Stimulated activated CD8-positive, alpha-beta memory T cell treated with anti-CD3 and anti-CD28 coated beads, Interleukin-15, amount 100 ng/mL, for 1 hour (primary cell): ENCODE results near the gene NAA11.
"Not testable (repeated sequence)": the region's sequence is repeated elsewhere in the genome, so short reads cannot be mapped to it uniquely, and the experiment has no call there.

Experiments
- DNase-seq: peaks from one replicate; pipeline ENCODE4 v3.0.0-alpha.2; 2020; ENCODE audit warnings: low read depth

The NAA11 gene

DNA sequence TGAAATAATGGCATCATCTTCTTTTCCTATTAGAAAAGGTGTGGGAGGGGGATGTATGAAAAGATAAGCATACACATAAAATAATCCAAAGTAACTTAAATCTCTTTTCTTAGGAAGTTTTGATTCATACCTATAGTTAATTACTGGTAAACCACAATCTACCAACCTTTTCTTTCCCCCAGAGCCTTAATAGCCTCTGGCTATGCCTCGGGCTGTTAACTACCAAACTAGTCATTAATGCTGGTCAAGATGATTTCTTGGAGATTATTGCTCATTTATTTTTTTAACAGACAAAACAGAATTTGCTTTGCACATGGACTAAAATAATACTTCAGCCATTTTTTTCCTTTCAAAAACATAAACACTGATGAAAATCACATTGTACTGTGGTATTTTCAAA is 16.9 kb downstream of the NAA11 start:
- DNase-seq: no peak

DNA sequence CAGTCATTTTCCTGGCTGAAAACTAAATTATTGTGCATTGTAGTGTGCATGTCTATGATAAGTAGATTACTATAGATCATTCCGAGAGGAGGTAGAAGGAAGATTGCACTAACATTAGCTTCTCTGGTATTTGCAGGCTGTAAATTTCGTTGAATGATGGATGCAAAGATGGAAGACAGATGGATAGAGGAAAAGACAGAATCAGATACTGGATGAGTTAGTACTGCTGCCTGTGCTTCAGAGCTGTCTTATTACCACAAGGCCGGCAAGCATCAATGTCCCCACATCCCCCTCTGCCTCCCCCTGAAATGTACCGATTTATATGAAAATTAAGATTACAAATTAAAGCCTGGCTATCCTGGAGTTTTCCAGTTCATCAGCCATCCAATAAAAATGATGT is 17.7 kb downstream of the NAA11 start:
- no peak for DNase-seq

DNA sequence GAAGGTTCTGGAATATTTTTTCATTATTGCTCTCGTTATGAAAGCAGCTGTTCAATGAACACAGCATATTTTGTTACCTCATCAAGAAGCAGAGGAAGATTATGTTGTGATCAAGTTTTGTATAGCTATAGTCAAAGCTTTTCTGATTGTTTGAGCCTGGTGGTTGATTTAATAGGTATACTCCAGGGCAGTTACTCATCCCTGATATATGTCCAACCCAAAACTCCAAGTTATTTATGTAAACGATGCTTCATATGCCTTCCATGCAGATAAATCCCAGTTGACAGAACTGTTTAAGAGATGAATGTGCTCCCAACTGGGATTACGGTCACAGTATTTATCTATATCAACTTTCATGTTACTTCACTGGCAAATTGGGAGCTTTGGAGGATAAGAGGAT is 19.1 kb downstream of the NAA11 start:
- DNase-seq: no peak

DNA sequence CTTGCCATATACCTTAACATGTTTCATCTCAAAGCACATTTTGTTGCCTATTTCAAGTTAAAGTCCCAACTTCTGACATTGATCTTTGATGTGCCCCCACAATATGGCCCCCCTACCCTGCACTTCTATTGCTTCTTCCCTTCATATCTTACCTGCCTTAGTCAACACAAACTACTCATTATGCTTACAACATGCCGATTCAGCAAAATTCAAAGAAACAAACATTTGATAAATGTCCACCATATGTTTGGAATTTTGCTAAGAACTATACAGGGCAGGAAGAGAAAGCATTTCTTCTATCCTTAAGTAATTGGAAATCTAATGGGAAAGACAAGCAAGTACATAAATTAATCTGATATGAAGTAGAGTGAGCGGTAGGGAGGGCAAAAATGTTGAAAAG is 25.6 kb downstream of the NAA11 start:
- no peak for DNase-seq

DNA sequence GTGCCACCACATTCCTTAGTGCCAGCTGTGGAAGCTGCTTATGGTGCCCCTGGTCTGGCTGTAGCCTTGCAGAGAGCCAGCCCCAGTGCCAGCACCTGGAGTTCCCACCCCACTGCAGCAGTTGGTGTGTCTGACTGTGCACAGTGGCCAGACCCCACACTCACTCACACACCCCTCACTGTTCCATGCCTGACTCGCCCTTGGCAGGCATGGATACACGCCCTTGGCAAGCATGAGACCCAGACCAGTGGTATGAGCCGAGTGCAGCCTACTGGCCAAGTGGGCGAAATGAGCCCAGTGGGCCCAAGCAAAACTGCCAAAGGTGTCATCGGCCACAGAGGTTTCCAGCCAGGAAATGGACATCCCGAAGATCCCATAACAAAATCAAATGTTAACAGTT is 27.4 kb downstream of the NAA11 start:
- no peak for DNase-seq

DNA sequence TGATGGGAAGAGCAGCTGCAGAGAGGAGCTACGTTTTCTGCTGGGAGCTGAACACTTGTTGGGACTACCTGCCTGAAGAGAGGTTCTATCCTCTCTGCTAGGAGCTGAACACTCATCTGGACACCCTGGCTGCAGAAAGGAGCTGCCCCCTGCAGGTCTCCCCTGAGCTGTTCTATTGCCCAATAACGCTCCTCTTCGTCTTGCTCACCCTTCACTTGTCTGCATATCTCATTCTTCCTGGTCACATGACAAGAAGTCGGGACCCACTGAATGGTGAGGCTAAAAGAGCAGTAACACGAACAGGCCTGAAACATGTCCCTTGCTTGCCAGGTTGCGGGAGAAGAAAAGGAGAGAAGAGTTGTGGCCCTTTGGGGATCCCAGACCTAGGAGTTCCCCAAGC is 27.8 kb downstream of the NAA11 start:
- no peak for DNase-seq

DNA sequence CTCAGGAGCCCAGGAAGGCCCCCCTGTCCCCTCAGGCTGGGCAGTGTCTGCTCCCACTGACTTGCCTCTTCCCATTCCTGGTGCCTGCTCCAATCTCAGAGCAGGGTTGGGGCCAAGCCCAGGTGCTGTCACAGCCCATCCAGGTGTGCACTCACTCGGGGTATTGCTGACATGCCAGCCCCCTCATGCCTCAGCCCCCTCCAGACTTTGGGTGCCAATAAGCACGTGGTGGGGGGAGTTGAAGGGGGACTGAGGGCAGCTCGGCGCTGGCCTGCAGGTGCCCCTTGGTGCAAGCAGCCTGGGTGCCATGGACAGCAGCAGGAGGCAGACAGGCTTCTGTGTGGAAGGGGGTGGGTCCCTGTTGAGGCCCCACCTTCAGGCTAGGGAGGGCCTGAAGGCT is 28.4 kb downstream of the NAA11 start:
- DNase-seq: no peak

DNA sequence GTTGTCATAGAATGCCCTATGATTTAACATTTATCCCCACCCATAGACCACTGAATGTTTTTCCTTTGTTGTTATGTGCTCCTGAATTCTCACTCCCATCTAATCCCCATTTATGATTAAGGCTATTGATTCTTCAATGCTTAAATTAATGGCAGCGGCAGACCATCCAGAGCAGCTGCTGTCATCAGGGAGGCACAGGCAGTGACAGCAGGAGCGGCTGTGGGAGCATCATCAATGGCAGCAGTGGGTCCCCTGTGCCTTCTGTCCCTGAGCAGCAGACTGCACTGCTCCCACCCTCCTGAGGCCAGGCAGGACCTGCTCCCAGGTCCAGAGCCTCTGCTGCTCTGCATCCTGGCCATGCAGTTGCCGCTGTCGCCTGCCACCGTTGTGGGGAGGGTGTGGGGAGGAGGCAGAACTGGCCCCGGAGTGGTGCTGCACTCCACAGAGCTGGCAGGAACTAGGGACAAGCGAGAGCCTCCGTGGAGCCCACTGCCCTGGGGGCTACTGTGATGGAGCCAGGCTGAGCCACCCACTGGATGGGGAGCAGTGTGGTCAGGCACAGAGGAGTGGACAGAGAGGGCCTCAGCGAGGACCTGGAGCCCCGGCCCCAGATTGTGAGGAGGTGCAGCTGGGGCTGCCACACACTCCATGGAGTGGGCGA is 29.0 kb downstream of the NAA11 start:
- DNase-seq: no peak

DNA sequence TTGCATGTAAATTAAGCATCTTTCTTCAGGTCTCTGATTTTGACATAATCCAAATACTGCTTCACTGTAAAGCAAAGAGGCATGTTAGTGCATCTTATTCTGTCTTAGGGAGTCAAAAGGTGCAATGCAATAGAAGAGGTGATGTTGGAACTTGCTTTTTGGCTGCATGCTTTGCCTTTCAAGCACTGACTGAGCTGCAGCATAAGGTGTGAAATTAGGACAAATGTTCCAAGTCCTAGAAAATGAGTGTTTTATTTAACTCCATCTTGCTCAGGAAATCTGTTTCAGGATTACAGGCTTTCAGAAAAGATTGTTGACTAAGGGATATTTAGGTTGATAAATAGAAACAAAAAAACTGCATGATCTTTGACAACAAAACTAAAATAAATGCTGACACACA is 30.8 kb downstream of the NAA11 start:
- DNase-seq: no peak

DNA sequence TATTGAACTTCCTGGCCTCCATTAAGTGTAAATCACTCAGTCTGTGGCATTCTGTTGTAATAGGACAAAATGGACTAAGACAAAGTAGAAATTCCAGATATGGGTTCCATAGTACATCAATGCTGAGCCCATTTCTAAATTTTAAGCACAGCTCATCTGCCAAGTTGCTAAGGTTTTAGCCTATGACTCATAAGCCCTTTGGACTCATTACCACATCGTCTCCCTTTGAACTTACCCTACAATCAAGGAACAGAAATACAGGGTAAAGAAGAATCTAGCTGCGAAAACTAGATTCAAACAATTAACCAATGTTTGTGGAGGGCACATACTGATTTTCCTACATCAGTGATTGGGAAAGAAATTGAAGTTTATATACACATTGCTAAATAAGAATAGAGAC is 31.8 kb downstream of the NAA11 start:
- no peak for DNase-seq

DNA sequence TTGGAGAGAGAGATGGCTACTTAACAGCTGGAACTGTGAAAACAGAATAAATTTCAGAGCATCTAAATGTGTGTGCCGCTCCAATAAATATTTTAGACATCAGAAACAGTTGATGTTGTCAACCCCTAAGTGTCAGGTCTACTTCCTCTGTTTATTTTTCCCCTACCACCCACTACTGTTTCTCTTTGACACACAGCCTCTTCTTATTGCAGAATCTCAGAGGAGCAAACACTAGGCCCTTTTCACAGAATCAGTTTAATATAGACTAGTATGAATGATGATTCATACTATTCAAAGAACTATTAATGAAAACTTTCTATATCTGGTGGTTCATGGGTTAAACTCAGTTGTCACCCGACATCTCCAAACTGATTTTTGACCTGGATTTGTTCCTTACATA is 33.9 kb downstream of the NAA11 start:
- DNase-seq: no peak

DNA sequence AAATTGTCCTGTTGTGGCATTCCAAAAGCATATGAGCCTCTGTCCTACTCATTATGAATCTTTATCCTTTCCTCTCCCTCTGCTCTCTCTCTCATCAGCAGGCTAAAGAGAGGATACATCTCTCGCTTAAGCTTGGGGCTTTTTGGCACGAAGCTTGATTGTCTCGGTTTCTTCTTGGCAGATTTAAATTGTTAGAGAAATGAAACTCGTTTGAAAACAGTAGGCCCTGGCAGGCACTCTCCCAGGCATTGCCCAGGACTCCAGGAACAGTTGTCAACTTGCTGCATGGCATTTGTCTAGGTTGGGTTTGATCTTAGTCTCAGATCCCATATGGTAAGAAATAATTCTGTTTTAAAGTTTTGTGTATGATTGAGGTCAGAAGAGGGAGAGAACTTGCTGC is 35.5 kb downstream of the NAA11 start:
- no peak for DNase-seq

DNA sequence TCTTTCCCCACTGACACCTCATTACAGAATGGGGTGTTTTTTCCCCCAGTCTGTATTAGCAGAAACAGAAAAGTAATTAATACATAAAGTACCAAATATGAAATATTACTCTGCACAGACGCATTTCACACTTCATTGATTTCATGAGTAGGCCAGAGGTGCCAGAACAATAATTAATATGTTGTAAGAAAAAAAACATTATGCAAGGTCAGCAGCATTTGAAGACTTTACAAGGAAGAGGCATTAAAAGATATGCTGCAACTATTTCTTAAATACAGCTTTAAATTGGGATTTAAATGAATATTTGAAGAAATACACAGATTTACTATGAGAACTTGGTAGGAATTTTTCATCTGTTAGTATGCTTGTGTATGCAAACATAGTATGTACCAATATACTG is 37.7 kb downstream of the NAA11 start:
- DNase-seq: no peak

DNA sequence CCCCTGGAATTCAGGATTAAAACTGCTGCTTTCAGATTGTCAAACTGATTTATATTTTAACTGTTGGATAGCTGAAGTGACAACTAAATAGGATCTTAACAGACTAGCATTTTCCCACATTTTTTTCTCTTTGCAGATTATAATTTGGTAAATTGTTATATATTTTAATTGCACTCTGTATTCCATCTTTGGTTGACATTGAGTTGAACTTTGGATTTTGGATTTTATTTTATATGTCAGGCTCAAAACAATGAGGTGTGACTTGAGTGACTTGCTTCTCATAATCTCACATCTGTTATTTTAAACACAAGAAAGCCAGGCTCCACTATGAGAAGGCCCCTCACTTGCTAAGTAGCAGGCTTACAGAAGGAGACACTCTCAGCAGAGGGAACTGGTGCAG is 38.1 kb downstream of the NAA11 start:
- no peak for DNase-seq

DNA sequence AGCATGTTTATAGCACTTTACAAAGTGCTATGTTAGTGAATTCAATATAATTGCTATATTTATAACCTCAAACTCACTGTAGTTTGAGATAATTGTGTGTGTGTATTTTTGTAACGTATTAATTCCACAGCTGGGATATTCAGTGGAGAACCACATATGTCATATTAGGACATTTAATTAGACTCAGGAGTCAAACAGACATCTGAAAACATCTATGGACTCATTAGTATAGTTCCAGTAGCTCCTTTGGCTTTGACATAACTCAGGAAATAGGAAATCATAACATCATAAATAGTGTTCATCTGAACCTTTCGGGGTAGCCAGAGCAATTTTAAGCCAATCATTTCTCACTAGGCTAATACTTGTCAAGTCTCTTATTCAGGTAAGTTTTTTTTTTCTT is 38.8 kb downstream of the NAA11 start:
- DNase-seq: no peak

DNA sequence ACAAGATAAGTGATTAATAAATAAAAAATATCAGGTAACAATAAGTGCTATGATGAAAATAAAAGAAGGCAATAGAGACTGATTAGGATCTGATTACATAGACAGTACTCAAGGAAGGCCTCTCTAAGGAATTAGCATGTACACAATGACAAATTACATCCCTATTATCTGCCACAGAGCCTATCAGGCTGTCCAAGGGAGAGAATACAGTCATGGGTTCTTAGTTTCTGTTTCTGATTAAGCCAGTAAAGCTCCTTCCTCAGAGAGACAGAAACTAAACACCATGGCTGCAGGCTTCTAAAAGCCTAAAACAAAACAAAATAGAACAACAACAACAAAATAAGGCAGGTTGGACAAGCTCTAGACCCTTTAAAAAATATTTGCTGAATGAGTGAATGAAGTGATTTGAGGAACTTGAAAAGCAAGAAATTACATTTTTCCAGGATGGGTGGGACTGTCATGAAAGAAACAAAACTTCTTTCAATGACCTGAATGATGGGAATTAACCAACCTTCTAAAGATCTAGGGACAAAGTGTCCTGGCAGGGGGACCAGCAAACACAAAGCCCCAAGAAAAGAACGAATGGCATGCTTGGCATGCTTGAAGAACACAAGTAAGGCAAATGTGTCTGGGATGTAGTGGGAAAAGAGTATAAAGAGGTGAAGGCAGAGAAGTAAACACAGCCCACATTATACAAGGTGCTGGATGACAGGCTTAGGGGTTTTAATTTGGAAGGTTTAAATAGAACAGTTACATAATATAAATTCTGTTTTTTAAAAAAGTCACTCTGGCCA is 44.1 kb downstream of the NAA11 start:
- DNase-seq: no peak

DNA sequence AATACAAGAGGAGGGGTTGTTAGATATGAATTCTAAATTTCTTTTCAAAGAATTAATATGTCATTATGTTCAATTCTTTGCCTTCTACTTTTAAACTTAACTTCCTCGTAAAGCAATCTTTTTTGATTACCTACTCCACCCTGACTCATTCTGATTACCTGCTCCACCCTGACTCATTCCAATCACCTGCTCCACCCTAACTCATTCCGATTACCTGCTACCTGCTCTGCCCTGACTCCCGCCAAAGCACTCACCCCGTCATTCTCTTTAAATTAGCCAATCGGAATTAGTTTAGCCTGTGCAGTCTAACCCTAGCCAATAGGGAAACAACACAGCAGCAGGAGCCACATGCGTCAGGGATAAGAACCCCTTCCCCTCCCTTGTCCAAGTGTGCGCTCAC is 48.4 kb downstream of the NAA11 start:
- DNase-seq: not testable (repeated sequence)

DNA sequence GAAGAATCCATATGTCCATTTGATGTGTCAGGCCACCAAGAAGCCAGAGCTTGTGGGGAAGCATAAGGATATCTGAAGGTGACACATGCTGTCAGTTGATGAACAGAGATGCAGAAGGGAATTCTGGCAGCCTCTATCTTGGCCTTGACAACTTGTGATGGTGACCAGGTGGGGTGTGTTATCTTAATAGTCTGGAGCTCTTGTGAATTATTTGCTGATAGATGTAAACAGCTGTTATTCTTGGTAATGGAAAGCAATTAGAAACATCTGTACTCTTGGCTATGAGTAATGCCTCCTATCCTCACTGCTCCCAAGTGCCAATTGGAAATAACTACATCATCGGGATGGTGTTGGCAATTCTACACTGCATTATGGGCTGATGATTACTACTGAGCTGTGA is 51.9 kb downstream of the NAA11 start:
- no peak for DNase-seq

DNA sequence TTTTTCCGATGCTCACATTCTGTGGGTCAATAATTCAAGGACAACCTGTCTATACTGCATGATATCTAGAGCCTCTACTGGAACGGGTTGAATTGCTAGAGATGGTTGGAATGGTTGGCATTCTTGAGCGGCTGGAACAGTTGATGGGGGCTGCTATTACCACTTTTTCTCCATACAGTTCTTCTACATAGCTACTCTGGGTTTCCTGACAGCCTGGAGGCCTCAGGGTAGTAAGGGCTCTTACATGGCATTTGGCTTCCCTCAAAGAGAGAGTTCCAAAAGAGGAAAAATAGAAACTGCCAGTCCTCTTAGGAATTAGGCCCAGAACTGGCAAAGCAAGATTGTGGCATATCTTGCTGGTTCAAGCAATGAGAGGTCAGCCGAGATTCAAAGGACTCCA is 53.1 kb downstream of the NAA11 start:
- DNase-seq: no peak

DNA sequence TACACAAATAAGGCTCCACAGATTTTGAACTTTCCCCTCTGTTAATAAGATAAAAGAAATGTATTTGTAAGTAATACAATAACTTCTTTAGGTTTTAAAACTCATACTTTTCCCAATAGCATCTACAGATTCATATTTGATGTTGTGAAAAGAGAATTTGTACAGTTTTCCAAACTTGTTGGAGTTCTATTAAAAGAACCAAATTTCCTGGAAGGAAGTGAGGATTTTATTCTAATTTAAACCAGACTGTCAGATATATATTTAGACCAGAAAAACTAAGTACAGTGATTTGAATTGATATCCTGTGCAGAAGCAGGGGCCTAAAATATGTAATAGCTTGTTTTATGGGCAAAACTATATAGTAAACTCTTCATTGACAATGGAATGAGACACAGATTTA is 53.7 kb downstream of the NAA11 start:
- no peak for DNase-seq

DNA sequence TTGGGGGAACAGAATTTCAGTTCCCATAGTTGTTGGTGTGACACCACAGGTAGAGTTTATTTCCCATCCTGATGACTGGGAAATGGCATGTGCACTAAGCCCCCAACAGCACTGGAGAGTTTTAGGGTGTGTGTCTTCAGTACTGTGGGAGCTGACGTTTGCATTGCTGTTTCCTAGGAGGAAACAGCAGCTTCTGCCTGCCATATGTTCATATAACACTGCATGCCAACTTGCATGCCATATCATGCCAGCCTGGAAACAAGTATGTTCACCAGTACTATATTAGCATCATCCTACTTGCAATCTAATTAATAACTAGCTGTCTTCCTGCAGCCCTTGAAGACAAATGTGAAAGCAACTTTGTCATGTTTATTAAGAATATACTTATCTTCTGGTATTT is 58.2 kb downstream of the NAA11 start:
- no peak for DNase-seq
